GM12878 (cell line): Measurements from ENCODE around the gene CLDN24. TPM values are rescaled to one million over a fixed set of nuclear protein-coding genes. Genes with fewer than 3 reads are reported as not detected.

ENCODE experiments used
- ATAC-seq: fragments of 200-7000 bp; cut with Tn5 transposase; 3 replicates; pipeline ENCODE4 v1.9.1; 2020; ENCODE audit warnings: mild to moderate bottlenecking, moderate library complexity
- BruUV-seq: library from RNA; stranded (reverse); fragments of 400-500 nt; replicated peaks from 2 replicates; lab custom pipeline; 2021; lab: Mats Ljungman, UMichigan
- CTCF ChIA-PET: fragments of 300-600 bp; sonication (Branson Sonifier 250); formaldehyde crosslinking; extraction: SDS; loops from one replicate; lab custom pipeline; 2021; ENCODE audit warnings: inconsistent platforms; lab: Yijun Ruan, JAX
- POLR2A ChIA-PET: fragments of 350-600 bp; formaldehyde crosslinking; extraction: SDS; loops from one replicate; lab custom pipeline; 2021; ENCODE audit warnings: inconsistent platforms; lab: Charles Lee
- RAD21 ChIA-PET: fragments of 300-600 bp; sonication (Branson Sonifier 250); formaldehyde crosslinking; loops from one replicate; lab custom pipeline; 2023; ENCODE audit warnings: antibody characterized with exemption; ENCODE audit not compliant: unreplicated experiment; lab: Charles Lee
- SMC1A ChIA-PET: fragments of 300-600 bp; sonication (Branson Sonifier 250); formaldehyde crosslinking; loops from one replicate; lab custom pipeline; 2023; ENCODE audit not compliant: unreplicated experiment, uncharacterized antibody; lab: Charles Lee
- DNase-seq: peaks from one replicate; pipeline ENCODE4 v3.0.0-alpha.2; 2011; ENCODE audit warnings: low read depth, low spot score
- FAIRE-seq: peaks from 3 replicates; lab custom pipeline; 2011; peaks lifted over from hg19 to GRCh38; lab: Jason Lieb, UNC
- H2AFZ ChIP-seq: 2 replicates; pipeline ENCODE4 v1.6.0; 2011; ENCODE audit warnings: low read depth, low read length, control low read depth; ENCODE audit not compliant: control insufficient read depth
- H3K27ac ChIP-seq: 2 replicates; pipeline ENCODE4 v1.5.1; 2011; ENCODE audit warnings: control low read depth; ENCODE audit not compliant: control insufficient read depth, insufficient read depth
- H3K27me3 ChIP-seq, 2 experiments: replicated peaks in 1 of 2; 2 replicates each; pipeline versions ENCODE4 v1.6.0 to v1.6.1; 2011; ENCODE audit warnings: low read length in 1 of 2; ENCODE audit not compliant: control insufficient read depth in 2 of 2, insufficient read depth in 2 of 2
- H3K36me3 ChIP-seq, 2 experiments: 2 replicates each; pipeline ENCODE4 v1.5.1; 2011; ENCODE audit warnings: low read length in 1 of 2; ENCODE audit not compliant: control insufficient read depth in 2 of 2, insufficient read depth in 2 of 2
- H3K4me1 ChIP-seq: 2 replicates; pipeline ENCODE4 v1.6.1; 2011; ENCODE audit warnings: mild to moderate bottlenecking, low read length, moderate library complexity, mixed read lengths; ENCODE audit not compliant: control insufficient read depth, insufficient read depth
- H3K4me2 ChIP-seq: 2 replicates; pipeline ENCODE4 v1.6.0; 2011; ENCODE audit warnings: control low read depth; ENCODE audit not compliant: control insufficient read depth, insufficient read depth
- H3K4me3 ChIP-seq: fragments of 200-600 bp; sonication (generic); 2 replicates; pipeline ENCODE4 v1.5.1; 2016
- H3K79me2 ChIP-seq: 2 replicates; pipeline ENCODE4 v1.6.0; 2011; ENCODE audit warnings: low read length; ENCODE audit not compliant: control insufficient read depth, insufficient read depth
- H3K9ac ChIP-seq: 2 replicates; pipeline ENCODE4 v1.8.0; 2011; ENCODE audit warnings: low read length, control low read depth, mixed read lengths; ENCODE audit not compliant: control insufficient read depth, insufficient read depth
- H3K9me3 ChIP-seq: replicated peaks from 3 replicates; pipeline ENCODE4 v1.5.1; 2011; ENCODE audit warnings: mild to moderate bottlenecking, low read length; ENCODE audit not compliant: control insufficient read depth, insufficient read depth
- H4K20me1 ChIP-seq: 2 replicates; pipeline ENCODE4 v1.6.0; 2011; ENCODE audit not compliant: control insufficient read depth, insufficient read depth
- BCL3 ChIP-seq: IDR thresholded peaks from 2 replicates; pipeline ENCODE4 v1.6.1; 2011; ENCODE audit warnings: borderline replicate concordance, low read depth, mild to moderate bottlenecking, moderate library complexity, low read length; ENCODE audit not compliant: insufficient read depth, poor library complexity, severe bottlenecking
- BRCA1 ChIP-seq: IDR thresholded peaks from 2 replicates; pipeline ENCODE4 v1.6.1; 2011; ENCODE audit warnings: low read depth, low read length, improper control_type of control experiment
- FOXM1 ChIP-seq: IDR thresholded peaks from 2 replicates; pipeline ENCODE4 v1.6.1; 2012; ENCODE audit warnings: low read depth, mild to moderate bottlenecking, inconsistent platforms, low read length, moderate library complexity
- HDAC2 ChIP-seq: fragments of 200-600 bp; sonication (generic); IDR thresholded peaks from 2 replicates; pipeline ENCODE4 v1.6.1; 2017
- JUNB ChIP-seq: IDR thresholded peaks from 2 replicates; pipeline ENCODE4 v1.6.1; 2016; ENCODE audit warnings: antibody characterized with exemption, mild to moderate bottlenecking
- KAT2A ChIP-seq: conservative IDR thresholded peaks from 2 replicates; pipeline ENCODE4 v1.6.1; 2011; ENCODE audit warnings: low read depth, low read length; ENCODE audit not compliant: control insufficient read depth
- NFYB ChIP-seq: IDR thresholded peaks from 2 replicates; pipeline ENCODE4 v1.6.1; 2011; ENCODE audit warnings: low read depth, mild to moderate bottlenecking, low read length, improper control_type of control experiment, moderate library complexity; ENCODE audit not compliant: insufficient read depth
- PAX8 ChIP-seq: fragments of 450-650 bp; IDR thresholded peaks from 2 replicates; pipeline ENCODE4 v1.6.1; 2017; ENCODE audit warnings: mild to moderate bottlenecking, moderate library complexity
- SUPT20H ChIP-seq: IDR thresholded peaks from 2 replicates; pipeline ENCODE4 v1.6.1; 2011; ENCODE audit warnings: low read depth, mild to moderate bottlenecking, low read length, moderate library complexity, borderline replicate concordance; ENCODE audit not compliant: control insufficient read depth
- WGBS: methylation state at CpG from one replicate; pipeline ENCODE4 v1.1.6; 2016; ENCODE audit warnings: low lambda C conversion rate; ENCODE audit not compliant: insufficient replicate concordance, insufficient coverage; ENCODE audit errors: missing lambda C conversion rate; 5-methylcytosine and 5-hydroxymethylcytosine counted together
- in situ Hi-C: fragments of 300-500 bp; cut with MboI; formaldehyde crosslinking; loops from 9 replicates; pipeline ENCODE4 v1.14.3; 2018; ENCODE audit warnings: mixed read lengths
- intact Hi-C: fragments of 100-400 bp; cut with micrococcal nuclease; formaldehyde crosslinking; loops from one replicate; pipeline ENCODE4 v1.14.2; 2022; ENCODE audit not compliant: unreplicated experiment
- polyA plus RNA-seq, 11 experiments: library from polyadenylated mRNA; depleted of rRNA in 4 of 11; unstranded in 6 of 11; stranded (reverse) in 5 of 11; fragments of >200 nt; fragmentation: Nextera tagmentation in 4 of 11; fragmentation: Illumina TruSeq in 1 of 11; extraction: Ambion mirVana in 4 of 11; extraction: Trizol in 1 of 11; gene quantifications; 1 replicate in 1 of 11; 2 replicates in 10 of 11; pipeline versions ENCODE4 v1.2.1 to v1.2.3, GENCODE V29; 2011 to 2016; ENCODE audit warnings: inconsistent platforms in 2 of 11, missing spikeins in 2 of 11, low read depth in 1 of 11
- total RNA-seq, 4 experiments: library from RNA; depleted of rRNA in 3 of 4; stranded (reverse); fragments of >200 nt in 3 of 4; fragmentation: Illumina TruSeq in 1 of 4; extraction: Trizol in 1 of 4; gene quantifications; 2 replicates each; pipeline versions ENCODE4 v1.2.1 to v1.2.3, GENCODE V29; 2013 to 2021
- TF ChIP-seq, protein P1 (sequence below): fragments of 450-650 bp; IDR thresholded peaks from 2 replicates; pipeline ENCODE4 v1.6.1; 2017; ENCODE audit warnings: mild to moderate bottlenecking, moderate library complexity
- TF ChIP-seq, protein P2 (sequence below): fragments of 150-350 bp; IDR thresholded peaks from 2 replicates; pipeline ENCODE4 v1.6.1; 2014; ENCODE audit warnings: mild to moderate bottlenecking, low read depth, low read length

CLDN24 gene
- total and polyA plus RNA-seq, 10 of the 15 experiments (the other 5 are each of a cell fraction or from before 2014, with no cell fraction given) = not detected

DNA sequence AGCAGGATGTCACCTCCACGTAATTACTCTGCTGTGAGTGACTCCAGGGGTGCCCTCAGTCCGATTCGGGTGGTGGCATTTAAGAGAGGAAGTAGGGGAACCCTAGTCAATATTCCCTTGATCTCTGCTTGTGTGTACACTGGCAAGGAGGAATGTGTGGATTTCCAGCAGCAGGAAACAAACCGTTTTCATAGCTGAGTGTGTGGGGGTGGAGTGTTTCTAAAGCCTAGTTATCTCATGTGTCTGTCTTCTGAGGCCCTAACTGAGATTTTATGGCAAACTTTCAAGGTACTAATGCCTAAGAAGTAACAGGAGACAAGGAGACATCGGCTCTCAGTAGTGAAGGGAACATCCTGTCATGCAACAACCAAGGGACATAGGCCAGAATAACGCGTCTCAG lies 6.6 kb upstream of the CLDN24 start:
- H3K4me3 ChIP-seq = no peak overlapping the region
- no peaks in the 10 kb centered on the region; the same call in 2 of the 3 replicates for H3K9me3 ChIP-seq
- no peak overlapping the region for H3K9ac ChIP-seq
- BruUV-seq = no TSS peak
- 9% methylated on average over 7 of the region's 7 CpGs for WGBS
- intact Hi-C loops (no loop called here), in situ Hi-C loops (no loop called here)
- no peak for DNase-seq
- H3K36me3 ChIP-seq = no peaks in the 10 kb centered on the region
- H3K79me2 ChIP-seq = no peaks in the 10 kb centered on the region
- ChIA-PET SMC1A (no interaction called here), CTCF (no interaction called here), RAD21 (no interaction called here), POLR2A (no interaction called here)
- no peak for ATAC-seq
- H4K20me1 ChIP-seq = no peaks in the 10 kb centered on the region
- H3K4me2 ChIP-seq = no peak overlapping the region
- no peaks in the 10 kb centered on the region for H3K4me1 ChIP-seq
- FAIRE-seq = no peak
- no peak overlapping the region for H3K27ac ChIP-seq
- TF ChIP-seq NFYB (no peak), HDAC2 (no peak)
- TF ChIP-seq, all 136 proteins: peak for 0
- H2AFZ ChIP-seq = no peak overlapping the region
- no peaks in the 10 kb centered on the region; a peak in 1 of 4 replicates for H3K27me3 ChIP-seq

- H2AFZ ChIP-seq = no peak overlapping the region
- ATAC-seq (no peak), FAIRE-seq (no peak), DNase-seq (no peak)
- H3K9ac ChIP-seq = no peak overlapping the region
- no peaks in the 10 kb centered on the region for H3K4me1 ChIP-seq
- H3K4me2 ChIP-seq = no peak overlapping the region
- H3K9me3 ChIP-seq = no peaks in the 10 kb centered on the region; the same call in 2 of the 3 replicates
- ChIA-PET CTCF (no interaction called here), SMC1A (no interaction called here), POLR2A (no interaction called here), RAD21 (no interaction called here)
- WGBS = 36% methylated on average over 7 of the region's 7 CpGs
- no peaks in the 10 kb centered on the region; a peak in 1 of 4 replicates for H3K27me3 ChIP-seq
- intact Hi-C loops (no loop called here), in situ Hi-C loops (no loop called here)
- no peaks in the 10 kb centered on the region for H3K79me2 ChIP-seq
- no peak overlapping the region for H3K27ac ChIP-seq
- H3K4me3 ChIP-seq = no peak overlapping the region
- no peaks in the 10 kb centered on the region for H4K20me1 ChIP-seq
- no TSS peak for BruUV-seq
- no peaks in the 10 kb centered on the region for H3K36me3 ChIP-seq
- TF ChIP-seq, protein P1, sequence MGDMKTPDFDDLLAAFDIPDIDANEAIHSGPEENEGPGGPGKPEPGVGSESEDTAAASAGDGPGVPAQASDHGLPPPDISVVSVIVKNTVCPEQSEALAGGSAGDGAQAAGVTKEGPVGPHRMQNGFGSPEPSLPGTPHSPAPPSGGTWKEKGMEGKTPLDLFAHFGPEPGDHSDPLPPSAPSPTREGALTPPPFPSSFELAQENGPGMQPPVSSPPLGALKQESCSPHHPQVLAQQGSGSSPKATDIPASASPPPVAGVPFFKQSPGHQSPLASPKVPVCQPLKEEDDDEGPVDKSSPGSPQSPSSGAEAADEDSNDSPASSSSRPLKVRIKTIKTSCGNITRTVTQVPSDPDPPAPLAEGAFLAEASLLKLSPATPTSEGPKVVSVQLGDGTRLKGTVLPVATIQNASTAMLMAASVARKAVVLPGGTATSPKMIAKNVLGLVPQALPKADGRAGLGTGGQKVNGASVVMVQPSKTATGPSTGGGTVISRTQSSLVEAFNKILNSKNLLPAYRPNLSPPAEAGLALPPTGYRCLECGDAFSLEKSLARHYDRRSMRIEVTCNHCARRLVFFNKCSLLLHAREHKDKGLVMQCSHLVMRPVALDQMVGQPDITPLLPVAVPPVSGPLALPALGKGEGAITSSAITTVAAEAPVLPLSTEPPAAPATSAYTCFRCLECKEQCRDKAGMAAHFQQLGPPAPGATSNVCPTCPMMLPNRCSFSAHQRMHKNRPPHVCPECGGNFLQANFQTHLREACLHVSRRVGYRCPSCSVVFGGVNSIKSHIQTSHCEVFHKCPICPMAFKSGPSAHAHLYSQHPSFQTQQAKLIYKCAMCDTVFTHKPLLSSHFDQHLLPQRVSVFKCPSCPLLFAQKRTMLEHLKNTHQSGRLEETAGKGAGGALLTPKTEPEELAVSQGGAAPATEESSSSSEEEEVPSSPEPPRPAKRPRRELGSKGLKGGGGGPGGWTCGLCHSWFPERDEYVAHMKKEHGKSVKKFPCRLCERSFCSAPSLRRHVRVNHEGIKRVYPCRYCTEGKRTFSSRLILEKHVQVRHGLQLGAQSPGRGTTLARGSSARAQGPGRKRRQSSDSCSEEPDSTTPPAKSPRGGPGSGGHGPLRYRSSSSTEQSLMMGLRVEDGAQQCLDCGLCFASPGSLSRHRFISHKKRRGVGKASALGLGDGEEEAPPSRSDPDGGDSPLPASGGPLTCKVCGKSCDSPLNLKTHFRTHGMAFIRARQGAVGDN = no peak
- TF ChIP-seq, protein P2, sequence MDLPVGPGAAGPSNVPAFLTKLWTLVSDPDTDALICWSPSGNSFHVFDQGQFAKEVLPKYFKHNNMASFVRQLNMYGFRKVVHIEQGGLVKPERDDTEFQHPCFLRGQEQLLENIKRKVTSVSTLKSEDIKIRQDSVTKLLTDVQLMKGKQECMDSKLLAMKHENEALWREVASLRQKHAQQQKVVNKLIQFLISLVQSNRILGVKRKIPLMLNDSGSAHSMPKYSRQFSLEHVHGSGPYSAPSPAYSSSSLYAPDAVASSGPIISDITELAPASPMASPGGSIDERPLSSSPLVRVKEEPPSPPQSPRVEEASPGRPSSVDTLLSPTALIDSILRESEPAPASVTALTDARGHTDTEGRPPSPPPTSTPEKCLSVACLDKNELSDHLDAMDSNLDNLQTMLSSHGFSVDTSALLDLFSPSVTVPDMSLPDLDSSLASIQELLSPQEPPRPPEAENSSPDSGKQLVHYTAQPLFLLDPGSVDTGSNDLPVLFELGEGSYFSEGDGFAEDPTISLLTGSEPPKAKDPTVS = no peak
- TF ChIP-seq FOXM1 (no peak), PAX8 (no peak), BRCA1 (no peak), KAT2A (no peak), BCL3 (no peak), JUNB (no peak), SUPT20H (no peak)
These were observed 5.6 kb upstream of the CLDN24 start for GRCh38 chr4:183327827-183328226.
